ENCODE measurements around the gene RIMBP2.

RIMBP2 gene

GRCh38 chr12:130562716-130563115 is 153.4 kb downstream of the RIMBP2 start:
- DNase-seq, result no peak

- no peak for DNase-seq
Observed at GRCh38 chr12:130560321-130560720, 155.8 kb downstream of the RIMBP2 start.

GRCh38 chr12:130559806-130560205 is 156.3 kb downstream of the RIMBP2 start:
- DNase-seq, result no peak

- DNase-seq, result no peak
Observed at GRCh38 chr12:130557886-130558765, 158.0 kb downstream of the RIMBP2 start.

GRCh38 chr12:130557201-130557600 is 158.9 kb downstream of the RIMBP2 start:
- DNase-seq, result no peak

GRCh38 chr12:130556486-130557055 is 159.5 kb downstream of the RIMBP2 start:
- no peak for DNase-seq

- no peak for DNase-seq
Observed at GRCh38 chr12:130555628-130556485, 160.2 kb downstream of the RIMBP2 start.

- no peak for DNase-seq
Observed at GRCh38 chr12:130555221-130555620, 160.9 kb downstream of the RIMBP2 start.

- no peak for DNase-seq
Observed at GRCh38 chr12:130552483-130552996, 163.6 kb downstream of the RIMBP2 start.

- no peak for DNase-seq
Observed at GRCh38 chr12:130549361-130549760, 166.7 kb downstream of the RIMBP2 start.

GRCh38 chr12:130547480-130548155 is 168.5 kb downstream of the RIMBP2 start:
- no peak for DNase-seq

- no peak for DNase-seq
Observed at GRCh38 chr12:130546494-130546893, 169.6 kb downstream of the RIMBP2 start.

- DNase-seq, result no peak
Observed at GRCh38 chr12:130545475-130545874, 170.6 kb downstream of the RIMBP2 start.

- no peak for DNase-seq
Observed at GRCh38 chr12:130540376-130540775, 175.7 kb downstream of the RIMBP2 start.

- DNase-seq, result no peak
Observed at GRCh38 chr12:130538343-130539095, 177.6 kb downstream of the RIMBP2 start.

- DNase-seq, result no peak
Observed at GRCh38 chr12:130537655-130538054, 178.4 kb downstream of the RIMBP2 start.

GRCh38 chr12:130537051-130537450 is 179.0 kb downstream of the RIMBP2 start:
- DNase-seq, result no peak

- DNase-seq, result no peak
Observed at GRCh38 chr12:130530429-130530828, 185.7 kb downstream of the RIMBP2 start.

GRCh38 chr12:130529781-130530180 is 186.3 kb downstream of the RIMBP2 start:
- no peak for DNase-seq

- DNase-seq, result no peak
Observed at GRCh38 chr12:130527239-130527638, 188.9 kb downstream of the RIMBP2 start.

- no peak for DNase-seq
Observed at GRCh38 chr12:130526813-130527212, 189.3 kb downstream of the RIMBP2 start.

All from activated CD4-positive, alpha-beta T cell treated with anti-CD3 and anti-CD28 coated beads, Interleukin-2, amount 50 U/mL, for 1 hour (primary cell).